GM13976 (cell line): ENCODE results near the gene OR2AJ1.
"Not testable (repeated sequence)": the region's sequence is repeated elsewhere in the genome, so short reads cannot be mapped to it uniquely, and the experiment has no call there.

Source experiments
- DNase-seq: peaks from one replicate; pipeline ENCODE4 v3.0.0; 2012; ENCODE audit warnings: low spot score
- CTCF ChIP-seq: IDR thresholded peaks from 2 replicates; pipeline ENCODE4 v1.5.1; 2012; ENCODE audit warnings: borderline replicate concordance, mild to moderate bottlenecking; ENCODE audit not compliant: insufficient read depth; ENCODE audit errors: extremely low read depth, missing control alignments, control extremely low read depth
- in situ Hi-C: fragments of 300-500 bp; cut with MboI; formaldehyde crosslinking; loops from one replicate; pipeline ENCODE4 v1.12.0; 2022; ENCODE audit warnings: low sequenced_read_pairs, mixed read lengths, inconsistent platforms; ENCODE audit not compliant: unreplicated experiment

OR2AJ1 gene

GRCh38 chr1:247923941-247924340 is 748 bp upstream of the OR2AJ1 start:
- in situ Hi-C loops: no loop called here
- no peak for DNase-seq
- TF ChIP-seq CTCF: no peak

GRCh38 chr1:247933989-247934388 is 9.3 kb downstream of the OR2AJ1 start:
- in situ Hi-C loops: no loop called here
- no peak for TF ChIP-seq CTCF
- DNase-seq: no peak

- no peak for TF ChIP-seq CTCF
- DNase-seq: no peak
- in situ Hi-C loops: no loop called here
Measured at GRCh38 chr1:247935781-247936180, 11.1 kb downstream of the OR2AJ1 start.

- DNase-seq: no peak
- TF ChIP-seq CTCF: no peak
- in situ Hi-C loops: no loop called here
Measured at GRCh38 chr1:247936415-247936814, 11.7 kb downstream of the OR2AJ1 start.

GRCh38 chr1:247936965-247937734 is 12.5 kb downstream of the OR2AJ1 start:
- peak; percentile 84 for DNase-seq

GRCh38 chr1:247942624-247943023 is 17.9 kb downstream of the OR2AJ1 start:
- TF ChIP-seq CTCF: no peak
- DNase-seq: no peak
- in situ Hi-C loops: no loop called here

More at GRCh38 chr1:247936965-247937734, 12.5 kb downstream of the OR2AJ1 start:
- in situ Hi-C loops: not testable (repeated sequence)

- no peak for DNase-seq
- in situ Hi-C loops: no loop called here
- no peak for TF ChIP-seq CTCF
Measured at GRCh38 chr1:247948558-247948957, 23.9 kb downstream of the OR2AJ1 start, which contains the start of gene OR2L8. TSS of gene OR2L8 (plus strand) at chr1:247948858. CDS start at chr1:247948858, 0 bp downstream.
